H1 (cell line): ENCODE measurements around the gene KCNT1. TPM values are rescaled to one million over a fixed set of nuclear protein-coding genes. Genes with fewer than 3 reads are reported as not detected.

Experiments used
- CTCF ChIA-PET: fragments of 300-600 bp; sonication (Branson Sonifier 250); formaldehyde crosslinking; loops from one replicate; lab custom pipeline; 2021; ENCODE audit not compliant: partially characterized antibody; lab: Charles Lee
- POLR2A ChIA-PET: fragments of 300-600 bp; sonication (Branson Sonifier 250); formaldehyde crosslinking; loops from one replicate; lab custom pipeline; 2021; ENCODE audit warnings: inconsistent platforms; ENCODE audit not compliant: partially characterized antibody; lab: Charles Lee
- DNase-seq, 2 experiments: peaks; one replicate each; pipeline versions ENCODE4 v3.0.0 to v3.0.0-alpha.2; 2010 to 2022; ENCODE audit warnings: low spot score in 2 of 2, low read depth in 1 of 2, mixed read lengths in 1 of 2
- FAIRE-seq: peaks from 2 replicates; lab custom pipeline; 2011; peaks lifted over from hg19 to GRCh38; lab: Jason Lieb, UNC
- H2AFZ ChIP-seq: 2 replicates; pipeline ENCODE4 v1.8.1; 2012; ENCODE audit warnings: low read length, inconsistent platforms
- H2AK5ac ChIP-seq: 2 replicates; pipeline ENCODE4 v1.6.1; 2013; ENCODE audit warnings: low read depth, low read length
- H2BK120ac ChIP-seq: replicated peaks from 2 replicates; pipeline ENCODE3; 2013; ENCODE audit warnings: low read depth, low read length, inconsistent platforms
- H2BK12ac ChIP-seq: 2 replicates; pipeline ENCODE4 v1.6.1; 2013; ENCODE audit warnings: low read depth, low read length
- H2BK15ac ChIP-seq: 2 replicates; pipeline ENCODE4 v1.6.1; 2013; ENCODE audit warnings: low read length
- H2BK20ac ChIP-seq: 2 replicates; pipeline ENCODE4 v1.6.1; 2013; ENCODE audit warnings: low read length
- H2BK5ac ChIP-seq: 2 replicates; pipeline ENCODE4 v1.6.1; 2013; ENCODE audit warnings: low read depth, low read length
- H3K14ac ChIP-seq: 2 replicates; pipeline ENCODE4 v1.6.1; 2013; ENCODE audit warnings: inconsistent platforms; ENCODE audit not compliant: insufficient read length
- H3K18ac ChIP-seq: 2 replicates; pipeline ENCODE4 v1.6.1; 2013; ENCODE audit warnings: low read length; ENCODE audit errors: extremely low read depth
- H3K23ac ChIP-seq: 2 replicates; pipeline ENCODE4 v1.6.1; 2013; ENCODE audit warnings: inconsistent platforms; ENCODE audit not compliant: insufficient read length
- H3K23me2 ChIP-seq: 2 replicates; pipeline ENCODE4 v1.6.1; 2013; ENCODE audit warnings: low read depth, low read length
- H3K27ac ChIP-seq: 2 replicates; pipeline ENCODE4 v1.6.1; 2011; ENCODE audit warnings: low read depth, low read length, inconsistent platforms
- H3K27me3 ChIP-seq, 4 experiments: replicated peaks in 1 of 4; 1 replicate in 1 of 4; 2 replicates in 3 of 4; pipeline versions ENCODE4 v1.6.1 to v1.8.1; 2011 to 2013; ENCODE audit warnings: low read length in 3 of 4, mild to moderate bottlenecking in 3 of 4, inconsistent platforms in 2 of 4, mixed read lengths in 2 of 4, moderate library complexity in 1 of 4; ENCODE audit not compliant: control insufficient read depth in 3 of 4, insufficient read depth in 3 of 4; ENCODE audit errors: extremely low read depth in 1 of 4
- H3K36me3 ChIP-seq, 4 experiments: 2 replicates each; pipeline versions ENCODE4 v1.6.1 to v1.8.1; 2011 to 2013; ENCODE audit warnings: mild to moderate bottlenecking in 4 of 4, low read length in 3 of 4, moderate library complexity in 2 of 4, control low read depth in 1 of 4, inconsistent platforms in 1 of 4; ENCODE audit not compliant: insufficient read depth in 4 of 4, control insufficient read depth in 2 of 4
- H3K4ac ChIP-seq: replicated peaks from 2 replicates; pipeline ENCODE3; 2013; ENCODE audit warnings: low read length, low read depth, mixed read lengths, inconsistent platforms; ENCODE audit not compliant: insufficient read length
- H3K4me1 ChIP-seq, 4 experiments: replicated peaks in 1 of 4; 1 replicate in 1 of 4; 2 replicates in 3 of 4; pipeline versions ENCODE4 v1.6.1 to v1.8.1; 2011 to 2013; ENCODE audit warnings: low read length in 3 of 4, inconsistent platforms in 2 of 4, mixed read lengths in 1 of 4; ENCODE audit not compliant: insufficient read depth in 4 of 4, control insufficient read depth in 3 of 4
- H3K4me2 ChIP-seq, 2 experiments: 2 replicates each; pipeline versions ENCODE4 v1.6.1 to v1.8.1; 2011 to 2013; ENCODE audit warnings: low read depth in 2 of 2, low read length in 2 of 2, control low read depth in 1 of 2, inconsistent platforms in 1 of 2, mild to moderate bottlenecking in 1 of 2; ENCODE audit not compliant: insufficient read depth in 1 of 2
- H3K4me3 ChIP-seq, 4 experiments: fragments of 200-600, 300-600 bp in 1 of 4; sonication (generic), shearing (Covaris generic), sonication (Bioruptor Twin) in 1 of 4; 2 replicates each; pipeline versions ENCODE4 v1.5.1 to v1.8.1; 2011 to 2016; ENCODE audit warnings: low read length in 4 of 4, low read depth in 3 of 4, control low read depth in 2 of 4, inconsistent platforms in 2 of 4, mild to moderate bottlenecking in 2 of 4, mixed read lengths in 1 of 4, moderate library complexity in 1 of 4; ENCODE audit not compliant: insufficient read depth in 2 of 4; ENCODE audit errors: extremely low read depth in 1 of 4
- H3K56ac ChIP-seq: replicated peaks from 2 replicates; pipeline ENCODE3; 2013; ENCODE audit warnings: low read depth, mild to moderate bottlenecking, mixed read lengths, low read length, inconsistent platforms; ENCODE audit not compliant: insufficient read length
- H3K79me1 ChIP-seq: 2 replicates; pipeline ENCODE4 v1.6.1; 2013; ENCODE audit warnings: low read depth, low read length, control low read depth
- H3K79me2 ChIP-seq, 2 experiments: 2 replicates each; pipeline versions ENCODE4 v1.6.1 to v1.8.1; 2012 to 2013; ENCODE audit warnings: low read length in 2 of 2, mild to moderate bottlenecking in 2 of 2, inconsistent platforms in 1 of 2; ENCODE audit not compliant: insufficient read depth in 2 of 2, control insufficient read depth in 1 of 2
- H3K9ac ChIP-seq, 4 experiments: replicated peaks in 1 of 4; 1 replicate in 1 of 4; 2 replicates in 3 of 4; pipeline versions ENCODE4 v1.6.1 to v1.8.1; 2011 to 2013; ENCODE audit warnings: low read depth in 3 of 4, low read length in 3 of 4, control low read depth in 2 of 4, mild to moderate bottlenecking in 2 of 4, moderate library complexity in 2 of 4, inconsistent platforms in 1 of 4; ENCODE audit errors: extremely low read depth in 1 of 4
- H3K9me3 ChIP-seq, 2 experiments: 2 replicates each; pipeline versions ENCODE4 v1.6.1 to v1.8.1; 2012 to 2013; ENCODE audit warnings: mild to moderate bottlenecking in 2 of 2, moderate library complexity in 2 of 2, control low read depth in 1 of 2, inconsistent platforms in 1 of 2, low read depth in 1 of 2, low read length in 1 of 2, mixed read lengths in 1 of 2; ENCODE audit not compliant: insufficient read depth in 2 of 2
- H4K20me1 ChIP-seq, 2 experiments: replicated peaks in 1 of 2; 2 replicates each; pipeline versions ENCODE3 to v1.8.1; 2011 to 2013; ENCODE audit warnings: inconsistent platforms in 2 of 2, low read length in 2 of 2, mild to moderate bottlenecking in 1 of 2; ENCODE audit not compliant: insufficient read depth in 2 of 2, control insufficient read depth in 1 of 2
- H4K5ac ChIP-seq: 2 replicates; pipeline ENCODE4 v1.6.1; 2013; ENCODE audit warnings: low read length, low read depth, mixed read lengths, inconsistent platforms; ENCODE audit not compliant: insufficient read length
- H4K8ac ChIP-seq: 2 replicates; pipeline ENCODE4 v1.8.0; 2013; ENCODE audit warnings: mild to moderate bottlenecking, moderate library complexity, low read length, inconsistent platforms; ENCODE audit not compliant: insufficient read depth; ENCODE audit errors: extremely low read depth
- H4K91ac ChIP-seq: replicated peaks from 2 replicates; pipeline ENCODE3; 2013; ENCODE audit warnings: low read length, mixed read lengths, inconsistent platforms; ENCODE audit not compliant: insufficient read length
- CBX5 ChIP-seq: fragments of 300-800, 300-1000 bp; sonication (generic); IDR thresholded peaks from 2 replicates; pipeline ENCODE4 v1.7.1; 2016; ENCODE audit warnings: antibody characterized with exemption, low read length, low read depth
- FOSL1 ChIP-seq: IDR thresholded peaks from 2 replicates; pipeline ENCODE4 v1.6.1; 2011; ENCODE audit warnings: mild to moderate bottlenecking, low read depth, low read length, moderate library complexity; ENCODE audit not compliant: insufficient read depth
- HDAC2 ChIP-seq, 2 experiments: fragments of 300-600 bp in 1 of 2; sonication (generic) in 1 of 2; IDR thresholded peaks; 2 replicates each; pipeline ENCODE4 v1.6.1; 2011 to 2012; ENCODE audit warnings: low read depth in 2 of 2, low read length in 2 of 2, mild to moderate bottlenecking in 2 of 2, moderate library complexity in 2 of 2, borderline replicate concordance in 1 of 2, inconsistent platforms in 1 of 2
- POLR2A ChIP-seq, 2 experiments: IDR thresholded peaks; 1 replicate in 1 of 2; 2 replicates in 1 of 2; pipeline ENCODE4 v1.6.1; 2011; ENCODE audit warnings: low read depth in 2 of 2, low read length in 2 of 2, mild to moderate bottlenecking in 2 of 2; ENCODE audit errors: control extremely low read depth in 1 of 2
- RNF2 ChIP-seq: fragments of 200-900, 300-1000 bp; sonication (generic); IDR thresholded peaks from 2 replicates; pipeline ENCODE4 v1.7.1; 2016; ENCODE audit warnings: borderline replicate concordance, low read depth, mild to moderate bottlenecking, antibody characterized with exemption, low read length; ENCODE audit not compliant: poor library complexity, severe bottlenecking; ENCODE audit errors: missing control alignments
- SUZ12 ChIP-seq: fragments of 200-600 bp; sonication (generic); IDR thresholded peaks from 2 replicates; pipeline ENCODE4 v1.6.1; 2012; ENCODE audit warnings: mild to moderate bottlenecking, inconsistent platforms, low read length, moderate library complexity, mixed read lengths
- WGBS, 2 experiments: shearing (Covaris generic) in 1 of 2; methylation state at CpG; one replicate each; pipeline versions ENCODE4 v1.1.6 to v1.1.7; 2013 to 2015; ENCODE audit warnings: low lambda C conversion rate in 2 of 2, mixed read lengths in 2 of 2, inconsistent platforms in 1 of 2, low coverage in 1 of 2, missing lambda C conversion rate in 1 of 2; ENCODE audit not compliant: insufficient replicate concordance in 2 of 2, insufficient coverage in 1 of 2, insufficient read length in 1 of 2; ENCODE audit errors: extremely low coverage in 1 of 2, missing lambda C conversion rate in 1 of 2; 5-methylcytosine and 5-hydroxymethylcytosine counted together
- polyA plus RNA-seq, 7 experiments: library from polyadenylated mRNA; depleted of rRNA in 3 of 7; stranded (reverse) in 5 of 7; unstranded in 2 of 7; fragments of >200 nt in 5 of 7; fragments of 200-250 nt in 2 of 7; gene quantifications; 1 replicate in 5 of 7; 2 replicates in 1 of 7; 4 replicates in 1 of 7; pipeline versions ENCODE4 v1.2.1 to v1.2.3, GENCODE V29; 2011 to 2013; ENCODE audit warnings: missing spikeins in 2 of 7, mixed read lengths in 2 of 7
- total RNA-seq: library from RNA; stranded (reverse); fragmentation: NEBNext Ultra II Directional; extraction: Animal tissue kit (Norgen Biotek cat#: 25700); gene quantifications from 2 replicates; pipeline ENCODE4 v1.2.1, GENCODE V29; 2021

The KCNT1 gene
- total and polyA plus RNA-seq, 2 of the 8 experiments (the other 6 are each of a cell fraction or from before 2014, with no cell fraction given): 0.13 to 0.20 TPM

- H3K9ac ChIP-seq: no peak overlapping the region
- H3K23me2 ChIP-seq: no peaks in the 10 kb centered on the region; the same call in 1 of the 2 replicates
- H3K9me3 ChIP-seq: no peaks in the 10 kb centered on the region
- WGBS, 2 experiments: 70% methylated on average over 3 of the region's 13 CpGs; no CpG with 5 or more reads in 1 of the 2 experiments
- H3K4me1 ChIP-seq: no peaks in the 10 kb centered on the region
- no peaks in the 10 kb centered on the region for H3K27me3 ChIP-seq
- H3K18ac ChIP-seq: no peak overlapping the region
- POLR2A ChIA-PET: no interaction called here
- no peak overlapping the region for H2BK120ac ChIP-seq
- no peak overlapping the region for H2BK5ac ChIP-seq
- no peaks in the 10 kb centered on the region for H3K79me1 ChIP-seq
- H3K27ac ChIP-seq: no peak overlapping the region
- no peak overlapping the region for H2AK5ac ChIP-seq
- H3K79me2 ChIP-seq: no peaks in the 10 kb centered on the region
- no peak overlapping the region for H3K14ac ChIP-seq
- no peak overlapping the region for H4K5ac ChIP-seq
- no peak overlapping the region for H3K4me2 ChIP-seq
- DNase-seq (no peak), FAIRE-seq (no peak)
- no peak overlapping the region for H3K4me3 ChIP-seq
- no peak overlapping the region for H3K23ac ChIP-seq
- H2BK12ac ChIP-seq: no peak overlapping the region
- H2BK15ac ChIP-seq: no peak overlapping the region
- no peak overlapping the region for H4K91ac ChIP-seq
- H3K4ac ChIP-seq: no peak overlapping the region
- no peaks in the 10 kb centered on the region for H3K36me3 ChIP-seq
- H3K56ac ChIP-seq: no peak overlapping the region
- H2AFZ ChIP-seq: no peak overlapping the region
- no peak overlapping the region for H4K8ac ChIP-seq
- H2BK20ac ChIP-seq: no peak overlapping the region
- CTCF ChIA-PET: interaction anchor here (1.2 kb wide), 1 partner anchor 1058 kb away, joined by 3 read pairs; no protein-coding TSS in a partner anchor
- no peaks in the 10 kb centered on the region for H4K20me1 ChIP-seq
- TF ChIP-seq POLR2A (IDR thresholded peaks at IDR 0.05; ENCODE audit: control extremely low read depth in 1 of 2, low read depth in 2 of 2, low read length in 2 of 2) (no peak), CBX5 (no peak), SUZ12 (no peak), RNF2 (no peak), HDAC2 (IDR thresholded peaks at IDR 0.05; ENCODE audit: borderline replicate concordance in 1 of 2, low read depth in 2 of 2, low read length in 2 of 2) (no peak), FOSL1 (no peak)
Observed at GRCh38 chr9:135747311-135747710, 45.3 kb downstream of the KCNT1 start.
